Heart right ventricle (tissue), 16 donors: Measurements from ENCODE around the gene DBN1. TPM values are rescaled to one million over a fixed set of nuclear protein-coding genes. Genes with fewer than 3 reads are reported as not detected.

ENCODE experiments used
- ATAC-seq, 8 donors: fragments of 200-7000 bp; cut with Tn5 transposase; one replicate each; pipeline ENCODE4 v1.9.1; 2020; ENCODE audit warnings: mild to moderate bottlenecking in 8 of 8, moderate library complexity in 8 of 8, moderate number of reproducible peaks in 1 of 8
- DNase-seq, 2 donors: peaks; one replicate each; pipeline ENCODE4 v3.0.0-alpha.2; 2020
- H3K27ac ChIP-seq, 10 donors: fragments of 200-600 bp; sonication (generic) in 2 of 10; one replicate each; pipeline versions ENCODE4 v1.5.0 to v1.8.0; 2020 to 2022; ENCODE audit warnings: mild to moderate bottlenecking in 3 of 10
- H3K27me3 ChIP-seq, 7 donors: fragments of 200-600 bp; one replicate each; pipeline ENCODE4 v1.8.0; 2021 to 2022; ENCODE audit warnings: mild to moderate bottlenecking in 2 of 7
- H3K36me3 ChIP-seq, 9 donors: fragments of 200-600 bp; sonication (generic) in 1 of 9; one replicate each; pipeline versions ENCODE4 v1.5.0 to v1.8.0; 2020 to 2022; ENCODE audit warnings: mild to moderate bottlenecking in 2 of 9
- H3K4me1 ChIP-seq, 9 donors: fragments of 200-600 bp; sonication (generic) in 1 of 9; one replicate each; pipeline versions ENCODE4 v1.5.0 to v1.8.0; 2020 to 2022; ENCODE audit warnings: mild to moderate bottlenecking in 4 of 9
- H3K4me3 ChIP-seq, 10 donors: fragments of 200-600 bp; sonication (generic) in 2 of 10; one replicate each; pipeline versions ENCODE4 v1.5.0 to v1.8.0; 2020 to 2022; ENCODE audit warnings: mild to moderate bottlenecking in 7 of 10, moderate library complexity in 2 of 10
- H3K9me3 ChIP-seq, 11 donors: fragments of 200-600 bp in 10 of 11; sonication (generic) in 2 of 11; one replicate each; pipeline versions ENCODE4 v1.5.0 to v1.8.0; 2013 to 2022; ENCODE audit warnings: mild to moderate bottlenecking in 2 of 11, control low read depth in 1 of 11, moderate library complexity in 1 of 11
- CTCF ChIP-seq, 9 donors: fragments of 200-600 bp; sonication (generic) in 2 of 9; IDR thresholded peaks; one replicate each; pipeline versions ENCODE4 v1.5.0 to v1.8.0; 2021 to 2022; ENCODE audit warnings: antibody characterized with exemption in 9 of 9, mild to moderate bottlenecking in 5 of 9, moderate library complexity in 1 of 9
- WGBS, 2 donors: extraction: QIAGEN DNeasy Blood & Tissue Kit; methylation state at CpG; one replicate each; pipeline ENCODE4 v1.1.7; 2013; ENCODE audit warnings: inconsistent platforms in 1 of 2; 5-methylcytosine and 5-hydroxymethylcytosine counted together
- intact Hi-C, 10 donors: fragments of 100-400 bp; cut with DNase I; formaldehyde crosslinking; loops; one replicate each; pipeline versions ENCODE4 v1.11.1 to v1.14.2; 2022
- polyA plus RNA-seq, 2 donors: library from polyadenylated mRNA; stranded (reverse); fragments of 200-250 nt; gene quantifications; one replicate each; pipeline ENCODE4 v1.2.3, GENCODE V29; 2013
- total RNA-seq, 10 donors: library from RNA; stranded (reverse); fragmentation: NEBNext Ultra II Directional in 3 of 10; extraction: Animal tissue kit (Norgen Biotek cat#: 25700) in 3 of 10; gene quantifications; one replicate each; pipeline versions ENCODE4 v1.2.1 to v1.2.4, GENCODE V29; 2021 to 2023
- donor health status: Arrhythmogenic right ventricular cardiomyopathy.
- donor health status: ischemic (EF 13 %, LVEDD 7.1; RV severe dilation, severe dysfunction).
- donor health status: healthy with polysubstance abuse.
- donor health status: DM: no; HTN: yes; CAD: no.
- donor health status: DM: no; HTN: no; CAD: no.
- donor health status: ischemic (EF 25% LVEDD 6.9; RV normal size, moderate dysfunction).
- donor health status: ischemic (EF 25% LVEDD 5.7; RV mildly dilated, moderate dysfunction).
- donor health status: healthy.
- donor health status: DM: yes; HTN: yes; CAD: no.
- donor health status: Ischemic cardiomyopathy.
- donor health status: ischemic (EF 35%, LVEDD 5.7; RV mildly dilated, moderate dysfunction).
- donor health status: nonischemic (EF 11% LVEDD 7.7; RV severe dilation, severe dysfunction).
- donor health status: DM: yes; HTN: yes; CAD: no.
- donor health status: PGD.
- donor health status: ischemic (EF 29% LVEDD 5.4; RV normal size, mild dysfunction).
- donor health status: nonischemic (EF 23%, LVEDD 6.1; RV moderate dilation, normal function).

DBN1 gene
- total and polyA plus RNA-seq, 12 donors = 13.1 to 52.9 (median 19.4) TPM

- no peak for DNase-seq
- Histone ChIP-seq H3K36me3 (peaks cover 0 to 69% (median 6%) of the 10 kb centered on the region in 9 donors), H3K4me1 (peaks cover 2 to 14% (median 6%) of the 10 kb centered on the region in 9 donors), H3K4me3 (no peak overlapping the region), H3K27me3 (peaks cover 0 to 8% (median 0%) of the 10 kb centered on the region in 7 donors), H3K27ac (no peak overlapping the region), H3K9me3 (no peaks in the 10 kb centered on the region)
- no peak for TF ChIP-seq CTCF (IDR thresholded peaks at IDR 0.05)
- no peak for ATAC-seq
- WGBS, 2 donors = 91 to 92% methylated on average over 26 of the region's 26 CpGs
- intact Hi-C loops = no loop called here
Measured at GRCh38 chr5:177440990-177441780, 32.2 kb downstream of the DBN1 start.

GRCh38 chr5:177440211-177440989 is 33.0 kb downstream of the DBN1 start:
- H3K9me3 ChIP-seq = no peaks in the 10 kb centered on the region
- ATAC-seq (no peak), DNase-seq (no peak)
- peaks cover 0 to 77% (median 12%) of the 10 kb centered on the region in 9 donors for H3K36me3 ChIP-seq
- 90 to 94% methylated on average over 24 of the region's 24 CpGs for WGBS, 2 donors
- no peak for TF ChIP-seq CTCF (IDR thresholded peaks at IDR 0.05)
- H3K27ac ChIP-seq = peak overlapping the region in 1 of 10 donors; percentile 0
- peaks cover 0 to under 1% (median 0%) of the 10 kb centered on the region in 7 donors for H3K27me3 ChIP-seq
- H3K4me3 ChIP-seq = no peak overlapping the region
- intact Hi-C loops = no loop called here
- peaks cover 0 to 7% (median 0%) of the 10 kb centered on the region in 9 donors for H3K4me1 ChIP-seq

GRCh38 chr5:177439518-177440053 is 33.8 kb downstream of the DBN1 start:
- no peaks in the 10 kb centered on the region for H3K9me3 ChIP-seq
- H3K27me3 ChIP-seq = no peaks in the 10 kb centered on the region
- ATAC-seq (no peak), DNase-seq (no peak)
- H3K4me3 ChIP-seq = no peak overlapping the region
- H3K4me1 ChIP-seq = no peaks in the 10 kb centered on the region
- no peak for TF ChIP-seq CTCF (IDR thresholded peaks at IDR 0.05)
- WGBS, 2 donors = 99 to 100% methylated on average over 4 of the region's 4 CpGs
- no peak overlapping the region for H3K27ac ChIP-seq
- peaks cover 0 to 85% (median 20%) of the 10 kb centered on the region in 9 donors for H3K36me3 ChIP-seq
- intact Hi-C loops = no loop called here

- no peak for DNase-seq
- intact Hi-C loops = no loop called here
- TF ChIP-seq CTCF (IDR thresholded peaks at IDR 0.05) = no peak
- Histone ChIP-seq H3K4me1 (peaks cover 0 to 4% (median 0%) of the 10 kb centered on the region in 9 donors), H3K4me3 (no peak overlapping the region), H3K9me3 (no peaks in the 10 kb centered on the region), H3K27ac (no peak overlapping the region), H3K27me3 (no peaks in the 10 kb centered on the region), H3K36me3 (peaks cover 0 to 97% (median 30%) of the 10 kb centered on the region in 9 donors)
- no peak for ATAC-seq
- WGBS, 2 donors = 95 to 96% methylated on average over 10 of the region's 10 CpGs
Measured at GRCh38 chr5:177438468-177438867, 35.0 kb downstream of the DBN1 start.
